Frontal cortex (tissue), 4 donors: ENCODE data around the gene MRPL24. TPM values are rescaled to one million over a fixed set of nuclear protein-coding genes. Genes with fewer than 3 reads are reported as not detected.
A peak's percentile ranks its signal among the peaks of the same experiment; 100 is the strongest.

Source experiments
- DNase-seq, 2 donors: peaks; one replicate each; pipeline ENCODE4 v3.0.0; 2012; ENCODE audit warnings: low spot score in 2 of 2
- FAIRE-seq: peaks from 2 replicates; lab custom pipeline; 2012; peaks lifted over from hg19 to GRCh38; lab: Jason Lieb, UNC
- total RNA-seq: library from RNA; depleted of rRNA; stranded (reverse); fragments of >200 nt; gene quantifications from one replicate; pipeline ENCODE4 v1.2.3, GENCODE V29; 2014
- donor health status: control.
- donor health status: control.
- donor health status: control.

Gene MRPL24
- total RNA-seq, 1 donor from 2014 or later, result 14.7 TPM

DNA sequence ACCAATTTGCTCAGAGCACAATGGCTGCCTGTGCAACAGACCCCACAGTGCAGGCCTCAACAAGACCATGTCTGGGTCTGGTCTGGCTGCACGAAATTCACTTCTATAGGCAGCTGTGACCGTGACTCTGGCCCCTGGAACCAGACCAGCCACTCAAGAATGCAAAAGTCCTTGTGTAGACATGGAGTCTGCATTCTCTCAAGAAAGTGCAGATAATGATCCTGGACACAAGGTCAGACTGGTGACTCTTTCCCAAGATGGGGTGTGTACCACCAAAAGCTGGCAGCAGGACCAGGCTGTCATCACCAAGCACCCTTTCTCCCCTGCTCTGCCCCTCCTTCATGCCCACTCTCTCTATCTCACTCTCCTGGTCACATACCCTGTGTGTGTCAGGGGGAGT, 19.8 kb downstream of the MRPL24 start:
- no peak for DNase-seq
- FAIRE-seq, result no peak

DNA sequence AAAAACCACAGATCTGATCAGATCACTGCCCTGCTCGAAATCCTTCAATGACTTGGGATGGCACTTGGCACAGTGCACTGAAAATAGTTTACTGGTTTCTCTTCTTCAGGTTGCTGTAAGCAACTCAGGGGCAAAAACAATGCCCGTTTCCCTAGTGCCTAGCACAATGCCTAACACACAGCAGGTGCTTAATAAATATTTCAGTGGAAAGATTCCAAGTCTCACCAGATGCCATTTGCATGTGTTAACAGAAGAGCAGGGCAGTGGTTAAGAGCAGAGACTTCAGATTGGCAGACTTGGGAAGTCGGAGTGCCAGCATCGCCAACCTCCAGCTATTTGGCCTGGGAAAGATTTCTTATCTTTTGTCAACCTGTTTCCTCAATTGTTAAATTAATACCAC, 23.5 kb downstream of the MRPL24 start:
- no peak for FAIRE-seq
- DNase-seq, result no peak

DNA sequence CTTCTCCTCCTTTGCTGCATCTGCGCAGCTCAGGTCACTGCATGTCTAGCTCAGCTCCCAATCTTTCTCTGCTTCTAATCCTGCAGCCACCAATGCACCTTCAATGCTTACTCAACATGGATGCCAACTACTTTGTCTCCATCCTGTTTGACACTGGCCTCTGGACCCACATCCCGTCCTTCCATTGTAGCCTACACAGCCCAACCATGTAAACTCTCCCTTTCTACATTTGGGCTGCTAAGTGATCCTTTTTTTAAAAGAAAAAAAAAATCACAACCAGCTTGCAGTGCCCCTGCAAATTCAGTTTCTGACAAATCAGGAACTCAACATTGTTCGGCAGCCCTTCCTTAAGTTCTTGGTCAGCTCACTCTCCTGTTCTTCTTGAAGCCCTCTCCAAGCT, 26.1 kb downstream of the MRPL24 start:
- no peak for DNase-seq
- FAIRE-seq, result no peak

DNA sequence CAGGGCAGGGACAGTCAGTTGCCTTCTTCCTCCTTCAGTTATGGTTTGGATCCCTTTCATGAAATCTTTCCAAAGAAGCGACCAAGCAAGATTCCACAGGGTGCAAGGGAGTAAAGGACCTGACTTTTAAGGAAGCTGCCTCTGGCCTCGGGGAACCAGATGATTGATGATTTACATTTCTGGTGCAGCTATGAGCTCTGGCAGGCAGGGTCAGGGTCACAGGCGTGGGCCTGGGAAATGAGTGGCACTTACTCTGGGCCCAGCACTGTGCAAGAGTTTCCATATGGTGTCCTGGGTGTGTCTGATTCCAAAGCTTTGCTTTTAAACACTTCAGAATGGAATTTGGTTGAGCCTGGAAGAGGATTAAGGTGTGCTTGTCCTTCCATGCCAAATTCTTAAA, 28.3 kb downstream of the MRPL24 start:
- DNase-seq (no peak), FAIRE-seq (no peak)

DNA sequence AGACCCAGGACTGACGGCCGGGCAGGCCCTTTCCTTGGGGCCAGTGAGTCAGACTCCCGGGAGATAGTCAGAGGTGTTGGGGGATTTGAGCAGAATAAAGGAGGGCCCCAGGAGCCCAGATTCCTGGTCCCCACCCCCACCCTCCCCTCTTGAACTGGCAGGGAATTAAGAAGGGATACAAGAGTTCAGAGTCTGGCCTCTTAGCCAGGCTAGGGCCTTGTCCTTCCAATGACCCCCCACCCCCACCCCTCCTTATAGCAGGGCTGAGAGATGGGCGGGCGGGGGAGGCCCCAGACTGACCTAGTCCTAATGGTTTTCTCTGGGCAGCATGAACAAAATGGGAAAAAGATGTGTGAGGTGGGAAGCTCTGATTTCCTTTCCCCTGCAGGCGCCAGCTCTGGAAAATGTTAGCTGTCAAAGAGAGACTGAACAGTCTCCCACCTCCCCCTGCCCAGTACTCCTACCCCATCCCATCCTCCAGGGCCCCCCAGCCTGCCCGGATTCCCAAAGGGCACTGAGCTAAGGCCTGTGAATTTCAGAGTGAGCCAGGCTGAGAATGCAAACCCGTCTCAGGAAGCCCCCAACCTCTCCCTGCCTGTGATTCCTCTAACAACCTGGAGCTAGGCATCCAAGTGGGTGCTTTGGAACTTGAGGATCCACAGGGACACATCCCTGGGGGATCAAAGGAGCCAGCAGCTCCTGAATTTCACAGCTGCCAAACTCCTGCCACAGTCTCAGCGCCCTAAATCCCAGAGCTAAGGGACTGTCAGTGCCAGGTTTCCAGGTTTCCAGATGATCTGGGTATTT, 29.7 kb downstream of the MRPL24 start:
- no peak for DNase-seq
- no peak for FAIRE-seq

DNA sequence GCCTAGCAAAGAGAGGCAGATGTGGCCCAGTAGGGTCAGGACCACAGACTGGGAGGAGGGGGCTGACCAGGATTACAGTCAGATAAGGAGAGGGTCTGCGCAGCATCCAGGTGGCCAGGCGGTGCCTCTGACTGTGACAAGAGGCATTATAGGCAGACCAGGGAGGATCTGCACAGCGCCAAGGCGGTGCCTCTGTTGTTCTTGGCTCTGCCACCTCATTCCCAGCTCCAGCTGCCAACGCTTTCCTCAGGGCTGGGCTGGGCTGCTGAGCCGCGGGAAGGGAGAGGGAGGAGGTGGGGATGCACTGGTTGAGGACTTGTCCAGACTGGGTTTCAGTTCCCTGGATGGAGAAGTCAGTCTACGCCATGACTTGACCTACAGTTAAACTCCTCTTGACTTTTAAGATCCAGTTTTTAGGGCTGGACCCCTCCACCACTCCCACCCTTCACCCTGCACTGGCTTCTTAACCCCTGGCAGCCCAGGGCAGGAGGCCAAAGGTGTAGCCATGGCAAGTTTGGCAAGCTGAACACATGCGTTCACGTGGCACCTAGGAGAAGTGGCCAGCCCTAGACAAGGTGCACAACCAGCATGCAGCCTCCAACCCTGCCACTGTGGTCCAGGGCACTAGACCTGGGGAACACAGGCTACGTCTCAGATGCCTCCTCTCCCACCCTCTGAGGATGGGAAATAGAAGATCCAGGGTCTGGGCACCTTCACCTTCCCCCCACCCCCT, 31.0 kb downstream of the MRPL24 start:
- DNase-seq, result peak in 1 of 2 donors; percentile 62
- FAIRE-seq, result no peak

DNA sequence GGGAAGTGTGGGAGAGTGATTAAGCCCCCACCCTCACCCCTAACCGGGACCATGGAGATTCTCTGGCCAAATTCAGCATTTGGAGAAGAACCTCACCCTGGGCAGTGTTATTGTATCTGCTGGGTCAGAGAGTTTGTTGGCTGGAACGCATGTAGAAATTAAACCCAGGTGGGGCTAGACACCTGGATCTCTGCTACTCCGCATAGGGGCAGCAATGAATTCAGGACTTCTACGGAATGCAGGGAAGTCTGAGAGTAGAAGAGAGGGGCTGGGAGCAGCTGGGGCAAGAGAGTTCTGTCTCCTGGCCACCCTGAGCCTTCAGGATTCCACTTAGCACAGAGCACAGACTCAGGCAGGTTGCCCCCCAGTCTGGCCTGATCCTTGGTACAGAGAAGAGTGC, 31.9 kb downstream of the MRPL24 start:
- no peak for DNase-seq
- FAIRE-seq, result no peak

DNA sequence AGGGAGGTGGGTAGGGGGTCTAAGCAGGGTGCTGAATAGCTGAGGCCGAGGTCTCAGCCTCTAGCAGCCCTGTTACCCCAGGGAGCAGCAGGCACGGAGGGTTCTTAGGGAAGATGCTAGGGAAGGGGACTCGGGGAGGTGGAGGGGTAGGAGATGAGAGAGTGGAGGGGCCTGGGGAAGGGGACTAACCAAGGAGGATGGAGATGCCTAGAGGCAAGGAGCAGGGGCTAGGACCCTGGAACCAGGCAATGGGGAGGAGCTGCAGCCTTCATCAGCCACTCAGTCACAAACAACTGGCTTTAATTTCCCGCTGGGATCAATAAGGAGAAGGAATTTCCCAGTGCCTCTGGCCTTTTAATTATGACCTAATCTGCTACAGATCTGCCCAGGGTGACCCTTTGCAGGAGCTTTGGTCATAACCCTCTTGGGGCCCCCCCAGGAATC, 32.6 kb downstream of the MRPL24 start:
- FAIRE-seq (no peak), DNase-seq (no peak)

DNA sequence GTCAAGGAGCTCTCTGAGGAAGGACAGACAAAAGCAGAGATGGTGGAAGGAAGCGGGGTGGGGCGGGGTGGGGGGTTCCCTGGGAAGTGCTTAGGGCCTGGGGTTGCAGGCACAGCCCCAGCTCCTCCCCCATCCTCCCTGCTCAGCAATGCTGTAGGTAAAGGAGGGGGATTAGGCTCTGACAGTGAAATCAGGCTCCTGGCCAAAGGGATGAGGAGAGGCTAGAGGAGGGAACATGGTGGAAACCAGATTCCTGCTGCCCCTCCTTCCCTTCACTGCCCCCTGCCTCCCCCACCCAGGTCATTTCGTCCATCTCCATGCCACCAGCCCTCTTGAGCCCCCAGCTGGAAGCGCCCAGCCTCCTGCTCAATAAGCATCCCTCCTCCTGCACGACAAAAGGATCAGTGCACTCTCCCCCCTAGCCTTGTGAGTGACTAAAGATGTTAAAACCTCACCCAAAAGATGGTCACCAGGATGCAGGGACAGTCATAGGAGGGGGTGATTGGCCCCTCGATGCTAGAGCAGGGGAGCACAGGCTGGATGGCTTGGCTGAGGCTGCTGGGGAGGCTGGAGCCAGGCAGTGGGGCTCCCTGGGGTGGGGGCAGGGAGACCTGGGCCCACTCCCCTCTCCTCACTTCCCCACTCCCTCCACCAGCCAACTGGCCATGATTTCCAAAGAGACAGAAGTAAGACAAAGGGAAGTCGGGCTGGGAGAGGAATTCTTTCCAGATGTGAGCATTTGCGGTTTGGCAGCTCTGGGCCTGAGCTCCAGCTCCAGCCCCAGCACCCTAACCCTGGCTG, 33.3 kb downstream of the MRPL24 start:
- FAIRE-seq, result no peak
- DNase-seq, result no peak

DNA sequence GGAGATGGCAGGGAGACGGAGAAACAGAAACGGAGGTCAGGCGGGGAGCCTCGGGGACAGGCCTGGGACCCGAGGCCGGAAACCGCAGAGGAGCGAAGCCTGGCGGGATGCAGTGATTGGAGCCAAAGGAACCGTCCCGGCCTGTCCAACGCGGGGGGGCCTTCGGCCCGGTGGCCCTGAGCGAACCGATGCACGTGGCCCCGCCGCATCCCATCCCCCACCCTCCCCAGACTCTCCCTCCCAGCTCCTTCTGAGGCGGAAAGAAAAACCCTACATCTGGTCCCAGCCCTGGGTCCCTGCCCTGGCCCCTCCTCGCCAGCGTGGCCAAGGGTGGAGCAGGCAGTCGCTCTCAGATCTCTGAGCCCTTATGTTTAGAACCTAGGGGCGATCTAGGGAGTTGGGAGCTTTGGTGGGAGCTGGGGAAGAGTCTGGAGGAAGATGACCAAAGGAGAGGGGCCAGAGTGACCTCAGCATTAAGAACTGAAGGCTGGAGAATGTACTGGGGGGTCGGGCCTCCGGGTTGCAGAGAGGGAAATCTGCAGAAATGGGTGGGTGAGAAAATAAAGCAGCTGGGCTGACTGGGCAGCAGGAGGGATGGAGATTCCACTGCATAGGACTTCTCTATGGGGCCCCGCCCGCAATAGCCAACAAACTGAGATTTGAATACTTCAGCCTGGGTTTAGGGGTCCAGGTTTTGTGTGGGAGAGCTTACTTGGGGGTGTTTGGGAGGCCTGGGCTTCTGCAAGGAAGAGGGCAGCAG, 34.1 kb downstream of the MRPL24 start:
- FAIRE-seq (no peak), DNase-seq (peak in 1 of 2 donors; percentile 56)

DNA sequence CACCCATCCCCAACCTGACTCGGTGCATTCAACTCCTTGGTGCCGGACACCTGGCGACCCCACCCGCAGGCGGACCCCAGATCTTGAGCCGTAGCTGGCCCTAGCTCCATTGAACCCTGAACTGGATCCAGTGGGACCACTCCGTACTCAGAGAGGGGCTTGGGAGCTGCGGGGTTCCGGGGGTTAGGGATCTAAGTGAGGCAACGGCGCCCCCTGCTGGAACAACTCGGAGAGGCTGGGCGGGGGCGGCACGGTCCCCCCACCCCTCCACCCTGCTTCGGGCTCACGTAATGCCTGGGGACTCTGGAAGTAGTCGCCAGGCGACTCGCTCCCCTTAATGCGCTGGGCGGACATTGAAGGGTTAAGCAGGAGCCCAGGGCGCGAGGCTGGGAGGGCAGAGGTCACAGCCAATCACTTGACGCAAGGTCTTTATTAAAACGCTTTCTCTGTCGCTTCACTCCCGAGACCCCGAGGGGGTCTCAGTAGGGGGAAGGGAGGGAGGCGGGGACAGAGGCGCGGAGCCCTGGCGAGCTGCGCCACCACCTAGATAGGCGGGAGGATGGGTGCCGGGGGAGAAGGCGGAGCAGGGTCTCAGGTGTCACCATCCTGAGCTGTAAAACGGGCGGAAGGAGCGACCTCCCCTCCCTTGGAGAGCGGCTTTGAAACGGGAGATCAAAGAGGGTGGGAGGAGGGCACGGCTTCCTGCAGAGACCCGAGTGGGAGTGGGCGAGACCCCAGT, 34.8 kb downstream of the MRPL24 start:
- no peak for FAIRE-seq
- peak in 1 of 2 donors; percentile 83 for DNase-seq

DNA sequence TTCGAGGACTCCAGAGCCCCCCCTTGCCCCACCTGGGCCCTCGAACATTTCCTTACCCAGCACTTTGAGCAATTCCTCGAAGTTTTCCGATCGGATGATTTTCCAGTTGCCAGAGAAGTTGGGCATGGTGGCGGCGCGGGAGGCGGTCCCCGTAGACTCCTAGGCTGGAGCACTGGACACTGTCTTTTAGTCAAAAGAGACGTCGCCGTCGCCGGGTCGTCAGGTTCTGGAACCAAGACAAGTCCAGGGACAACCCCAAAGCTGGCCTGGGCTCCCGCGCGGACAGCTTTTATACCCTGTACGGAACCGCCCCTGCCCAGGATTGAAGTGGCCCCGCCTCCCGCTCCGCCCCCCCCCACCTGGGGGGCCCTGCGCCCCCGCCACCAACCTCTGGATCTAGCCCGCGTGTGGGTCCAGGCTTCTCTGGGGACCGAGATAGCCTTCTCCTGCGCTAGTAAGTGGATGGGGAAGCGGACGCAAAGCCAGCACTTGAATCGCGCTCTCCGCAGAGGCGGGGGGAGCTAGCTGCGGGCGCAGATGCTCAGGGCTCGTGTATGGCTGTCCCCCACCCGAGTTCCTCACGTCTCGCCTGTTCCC, 35.5 kb downstream of the MRPL24 start, which contains the start of gene CRABP2:
TSS of gene CRABP2 (minus strand) at position 263 of the 597 bp plus-strand sequence. CDS start at position 126, 137 bp downstream.
- FAIRE-seq, result no peak
- DNase-seq, result peak in 1 of 2 donors; percentile 50

DNA sequence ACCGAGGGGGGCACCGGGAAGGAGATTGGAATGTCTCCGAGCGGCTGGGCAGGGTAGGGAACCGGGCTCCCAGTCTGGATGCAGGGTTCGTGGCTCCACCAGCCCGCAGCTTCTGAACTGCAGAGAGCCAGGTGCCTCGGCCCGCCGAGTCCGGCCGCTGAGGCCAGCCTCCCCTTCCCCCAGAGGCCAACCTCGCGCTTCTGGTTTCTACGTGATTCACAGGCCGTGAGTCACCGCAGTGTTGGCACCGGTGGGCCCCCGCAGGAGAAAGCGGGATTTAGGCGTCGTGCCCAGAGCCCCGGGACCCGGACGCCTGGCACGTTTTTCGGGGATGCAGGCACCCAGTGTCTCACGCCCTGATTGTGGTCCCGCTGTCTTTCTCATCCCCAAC, 36.0 kb downstream of the MRPL24 start:
- FAIRE-seq, result no peak
- peak in 1 of 2 donors; percentile 71 for DNase-seq

DNA sequence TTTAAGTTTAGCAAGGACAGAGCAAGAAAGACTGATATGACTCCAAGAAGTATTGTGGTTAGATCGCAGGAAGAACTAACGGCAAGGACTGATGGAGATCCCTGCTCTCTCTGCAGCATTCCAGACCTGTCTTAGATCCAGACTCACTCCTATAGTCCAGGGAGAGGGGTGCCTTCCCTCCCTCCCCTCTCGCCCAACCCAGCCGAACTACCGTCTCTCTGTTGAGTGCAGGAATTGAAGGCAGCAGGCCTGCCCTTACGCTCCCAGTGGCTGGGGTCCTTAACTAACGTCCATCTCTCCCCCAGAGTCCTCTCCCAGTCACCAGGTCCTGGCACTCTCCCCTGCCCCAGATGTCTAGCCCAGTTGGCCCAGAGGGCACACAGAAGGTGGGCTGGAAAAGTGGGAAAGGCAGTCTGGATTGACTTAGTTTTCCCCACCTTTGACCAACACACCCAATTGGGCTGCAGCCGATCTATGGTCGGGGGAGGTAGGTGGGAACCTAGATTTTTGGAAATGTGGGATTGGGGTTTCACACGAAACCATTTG, 36.6 kb downstream of the MRPL24 start:
- no peak for FAIRE-seq
- DNase-seq, result no peak

DNA sequence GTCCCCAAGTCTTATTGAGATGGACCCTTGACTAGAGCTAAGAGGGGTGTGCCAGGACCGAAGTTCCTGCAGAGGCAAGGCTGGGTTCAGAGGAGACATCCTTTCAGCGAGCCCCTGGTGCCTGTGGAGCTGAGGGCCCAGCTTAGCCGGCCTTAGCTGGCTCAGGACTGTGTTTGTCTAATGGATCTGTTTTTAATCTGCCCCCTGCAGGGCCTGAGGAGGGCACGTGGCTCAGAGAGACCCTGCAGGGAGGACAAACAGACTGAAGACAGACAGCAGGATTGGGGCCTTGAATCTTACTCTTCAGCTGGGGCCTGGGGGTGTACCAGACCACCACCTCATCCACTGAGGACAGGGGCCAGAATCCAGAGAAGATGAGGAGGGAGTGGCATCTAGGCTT, 37.1 kb downstream of the MRPL24 start:
- FAIRE-seq (no peak), DNase-seq (no peak)

DNA sequence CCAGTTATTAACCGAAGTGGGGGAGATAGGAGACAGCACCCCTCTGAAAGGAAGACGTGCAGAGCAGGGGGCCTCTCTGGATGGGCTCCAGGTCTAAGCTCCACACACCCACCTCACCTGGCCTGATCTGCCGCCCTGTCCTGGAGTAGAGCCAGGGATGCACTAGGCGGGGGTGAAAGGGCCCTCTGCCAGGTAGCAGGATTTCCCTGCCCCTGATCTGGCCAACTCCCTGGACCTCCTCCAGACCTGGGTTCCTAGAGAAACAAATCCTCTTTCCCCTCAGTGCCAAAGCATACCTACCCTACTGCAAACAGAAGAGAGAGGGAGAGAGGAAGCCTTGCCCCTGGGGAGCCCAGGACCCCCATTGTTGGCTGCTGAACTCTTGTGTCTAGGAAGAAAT, 37.6 kb downstream of the MRPL24 start:
- no peak for FAIRE-seq
- no peak for DNase-seq

DNA sequence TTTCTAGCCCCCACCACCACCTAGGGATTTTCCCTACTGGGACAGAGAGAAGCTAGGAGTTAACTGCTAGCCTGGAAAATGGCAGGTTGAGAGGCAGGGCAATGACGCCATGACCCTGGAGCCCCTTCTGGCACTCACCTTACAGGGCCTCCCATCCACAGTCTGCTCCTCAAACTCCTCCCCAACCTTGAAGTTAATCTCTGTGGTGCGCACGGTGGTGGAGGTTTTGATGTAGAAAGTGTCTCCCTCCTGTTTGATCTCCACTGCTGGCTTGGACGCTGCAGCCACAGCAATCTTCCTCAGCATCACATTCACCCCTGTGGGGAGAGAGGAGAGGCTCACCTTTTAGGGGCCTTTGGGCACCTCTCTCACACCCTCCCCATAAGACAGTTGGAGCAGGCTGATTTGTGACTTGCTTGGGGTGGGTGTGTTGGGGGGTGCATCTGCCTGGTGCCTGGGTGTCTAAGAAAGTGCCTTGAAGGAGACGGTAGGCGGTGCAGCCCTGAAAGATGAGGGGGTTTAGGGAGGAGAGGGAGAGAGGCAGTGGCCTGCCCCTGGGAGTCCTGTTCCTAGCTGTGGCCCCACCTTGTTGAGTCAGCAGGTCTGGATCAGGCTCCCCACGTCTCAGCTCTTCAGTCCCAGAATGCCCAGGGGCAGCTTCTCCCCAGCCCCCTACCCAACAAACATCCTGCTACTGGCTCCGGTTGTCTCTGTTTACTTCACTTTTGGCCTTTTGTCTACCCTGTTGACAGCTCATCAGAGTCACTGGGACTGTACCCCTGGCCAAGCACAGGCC, 40.0 kb downstream of the MRPL24 start:
- DNase-seq (no peak), FAIRE-seq (no peak)

DNA sequence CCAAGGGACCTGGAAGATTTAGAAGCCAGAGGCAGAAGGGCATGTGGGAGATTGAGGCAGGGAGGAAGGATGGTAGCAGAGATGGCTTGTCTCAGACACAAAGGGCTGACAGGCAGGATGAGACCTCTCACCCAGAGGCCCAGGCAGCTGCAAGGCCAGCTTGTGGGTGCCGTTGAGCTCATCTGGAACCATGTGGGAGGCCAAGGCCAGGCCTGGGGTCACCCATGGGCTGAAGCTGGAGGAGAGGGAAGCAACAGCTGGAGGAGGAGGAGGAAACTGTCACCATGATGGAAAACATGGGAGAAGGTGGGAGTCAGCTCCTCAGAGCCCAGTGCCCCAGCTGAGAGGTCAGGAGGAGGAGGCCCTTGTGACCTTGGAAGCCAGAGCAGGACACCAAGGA, 41.9 kb downstream of the MRPL24 start:
- no peak for DNase-seq
- no peak for FAIRE-seq
